IPS-20b (cell line): ENCODE results near the gene GPR42.
"Not testable (repeated sequence)": the region's sequence is repeated elsewhere in the genome, so short reads cannot be mapped to it uniquely, and the experiment has no call there.

Source experiments
- H3K27ac ChIP-seq: one replicate; pipeline ENCODE4 v1.5.1; 2013; ENCODE audit warnings: low read length
- H3K27me3 ChIP-seq: 2 replicates; pipeline ENCODE4 v1.6.1; 2013; ENCODE audit warnings: mild to moderate bottlenecking, low read length, inconsistent platforms; ENCODE audit not compliant: insufficient read depth
- H3K36me3 ChIP-seq: 2 replicates; pipeline ENCODE4 v1.6.1; 2013; ENCODE audit warnings: low read depth, mild to moderate bottlenecking, inconsistent platforms, low read length, moderate library complexity; ENCODE audit not compliant: insufficient read depth
- H3K4me1 ChIP-seq: 2 replicates; pipeline ENCODE4 v1.6.1; 2013; ENCODE audit warnings: mild to moderate bottlenecking, control low read depth, inconsistent platforms, low read length, moderate library complexity; ENCODE audit not compliant: insufficient read depth
- H3K4me3 ChIP-seq: 2 replicates; pipeline ENCODE4 v1.5.1; 2013; ENCODE audit warnings: mild to moderate bottlenecking, low read length, inconsistent platforms
- H3K9ac ChIP-seq: 2 replicates; pipeline ENCODE4 v1.6.1; 2013; ENCODE audit warnings: low read depth, mild to moderate bottlenecking, inconsistent platforms, low read length, moderate library complexity
- H3K9me3 ChIP-seq: 2 replicates; pipeline ENCODE4 v1.6.1; 2013; ENCODE audit warnings: mild to moderate bottlenecking, low read depth, low read length, inconsistent platforms; ENCODE audit not compliant: insufficient read depth

GPR42 gene

GRCh38 chr19:35392742-35393715 lies 22.2 kb downstream of the GPR42 start:
- Histone ChIP-seq H3K4me1 (no peaks in the 10 kb centered on the region), H3K9me3 (peaks cover 6% of the 10 kb centered on the region; the same call in 1 of the 2 replicates), H3K27ac (no peak overlapping the region), H3K27me3 (no peaks in the 10 kb centered on the region), H3K4me3 (no peak overlapping the region), H3K36me3 (no peaks in the 10 kb centered on the region), H3K9ac (no peak overlapping the region)

- Histone ChIP-seq H3K4me1 (no peaks in the 10 kb centered on the region), H3K36me3 (no peaks in the 10 kb centered on the region), H3K9ac (no peak overlapping the region), H3K27ac (no peak overlapping the region), H3K9me3 (no peaks in the 10 kb centered on the region), H3K27me3 (no peaks in the 10 kb centered on the region), H3K4me3 (no peak overlapping the region)
Observed at GRCh38 chr19:35395382-35396199, 24.7 kb downstream of the GPR42 start.

GRCh38 chr19:35396240-35396885 lies 25.5 kb downstream of the GPR42 start:
- no peaks in the 10 kb centered on the region for H3K9me3 ChIP-seq
- no peaks in the 10 kb centered on the region for H3K27me3 ChIP-seq
- no peaks in the 10 kb centered on the region for H3K36me3 ChIP-seq
- H3K27ac ChIP-seq, result no peak overlapping the region
- H3K4me1 ChIP-seq, result no peaks in the 10 kb centered on the region
- H3K4me3 ChIP-seq, result no peak overlapping the region
- no peak overlapping the region for H3K9ac ChIP-seq

- Histone ChIP-seq H3K9ac (no peak overlapping the region), H3K36me3 (no peaks in the 10 kb centered on the region), H3K27ac (no peak overlapping the region), H3K27me3 (no peaks in the 10 kb centered on the region), H3K9me3 (no peaks in the 10 kb centered on the region), H3K4me1 (no peaks in the 10 kb centered on the region), H3K4me3 (no peak overlapping the region)
Observed at GRCh38 chr19:35397064-35397463, 26.2 kb downstream of the GPR42 start.

- Histone ChIP-seq H3K4me3 (no peak overlapping the region), H3K4me1 (no peaks in the 10 kb centered on the region), H3K27me3 (no peaks in the 10 kb centered on the region), H3K36me3 (no peaks in the 10 kb centered on the region), H3K27ac (no peak overlapping the region), H3K9me3 (no peaks in the 10 kb centered on the region), H3K9ac (no peak overlapping the region)
Observed at GRCh38 chr19:35398570-35398969, 27.7 kb downstream of the GPR42 start.

DNA sequence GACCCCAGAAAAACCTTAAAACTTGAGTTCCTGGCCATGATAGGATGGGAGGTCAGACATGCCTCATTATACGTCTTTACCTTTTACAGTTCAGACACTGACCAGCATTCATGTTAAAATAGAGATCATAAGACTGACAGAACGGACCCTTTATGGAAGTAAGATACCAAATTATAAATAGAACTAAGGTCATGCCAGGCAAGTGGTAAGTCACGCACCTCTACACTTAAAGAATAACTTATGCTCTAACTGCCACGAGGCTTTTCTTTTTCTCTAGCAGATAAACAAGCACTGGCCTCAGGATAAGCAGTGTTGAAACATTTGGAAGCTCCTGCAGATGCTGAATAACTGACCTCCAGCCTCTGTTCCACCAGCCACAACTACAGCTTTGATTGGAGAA lies 28.4 kb downstream of the GPR42 start:
- Histone ChIP-seq H3K27ac (no peak overlapping the region), H3K36me3 (no peaks in the 10 kb centered on the region), H3K9me3 (no peaks in the 10 kb centered on the region), H3K9ac (no peak overlapping the region), H3K4me1 (no peaks in the 10 kb centered on the region), H3K27me3 (no peaks in the 10 kb centered on the region), H3K4me3 (no peak overlapping the region)

DNA sequence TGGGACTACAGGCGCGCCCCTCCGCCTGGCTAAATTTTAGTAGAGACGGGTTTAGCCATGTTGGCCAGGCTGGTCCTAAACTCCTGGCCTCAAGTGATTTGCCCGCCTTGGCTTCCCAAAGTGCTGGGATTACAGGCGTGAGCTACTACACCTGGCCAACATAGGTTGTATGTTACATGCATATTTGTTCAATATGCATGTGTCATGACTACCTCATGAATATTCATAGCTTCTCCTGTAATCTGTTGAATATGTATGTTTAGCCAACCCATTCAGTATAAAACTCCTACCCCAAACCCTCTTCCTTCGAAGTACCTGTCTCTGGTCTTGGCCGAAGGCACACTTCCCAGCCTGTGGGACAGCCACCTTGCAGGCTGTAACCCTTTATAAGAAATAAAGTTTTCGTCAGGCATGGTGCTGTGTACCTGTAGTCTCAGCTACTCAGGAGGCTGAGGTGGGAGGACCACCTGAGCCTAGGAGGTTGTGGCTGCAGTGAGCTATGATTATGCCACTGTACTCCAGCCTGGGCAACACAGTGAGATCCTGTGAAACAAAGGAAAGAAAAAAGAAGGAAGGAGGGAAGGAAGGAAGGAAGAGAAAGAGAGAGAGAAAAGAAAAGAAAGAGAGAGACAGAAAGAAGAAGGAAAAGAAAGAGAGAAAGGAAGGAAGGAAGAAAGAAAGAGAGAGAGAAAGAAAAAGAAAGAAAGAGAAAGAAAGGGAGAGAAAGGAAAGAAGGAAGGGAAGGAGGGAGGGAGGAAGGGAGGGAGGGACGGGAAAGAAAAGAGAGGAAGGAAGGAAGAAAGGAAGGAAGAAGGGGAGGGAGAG lies 29.3 kb downstream of the GPR42 start:
- no peak overlapping the region for H3K4me3 ChIP-seq
- H3K27ac ChIP-seq, result no peak overlapping the region
- H3K36me3 ChIP-seq, result no peaks in the 10 kb centered on the region
- H3K27me3 ChIP-seq, result no peaks in the 10 kb centered on the region
- no peak overlapping the region for H3K9ac ChIP-seq
- H3K4me1 ChIP-seq, result no peaks in the 10 kb centered on the region
- H3K9me3 ChIP-seq, result no peaks in the 10 kb centered on the region

- no peak overlapping the region for H3K9ac ChIP-seq
Observed at GRCh38 chr19:35400773-35401100, 29.9 kb downstream of the GPR42 start.

GRCh38 chr19:35401416-35401815 lies 30.5 kb downstream of the GPR42 start:
- not testable (repeated sequence) for H3K27me3 ChIP-seq, H3K4me3 ChIP-seq, H3K4me1 ChIP-seq, H3K9me3 ChIP-seq, H3K27ac ChIP-seq, H3K36me3 ChIP-seq, H3K9ac ChIP-seq

More at GRCh38 chr19:35400773-35401100, 29.9 kb downstream of the GPR42 start:
- Histone ChIP-seq H3K27me3 (no peaks in the 10 kb centered on the region), H3K36me3 (no peaks in the 10 kb centered on the region), H3K4me1 (no peaks in the 10 kb centered on the region), H3K27ac (no peak overlapping the region), H3K4me3 (no peak overlapping the region), H3K9me3 (no peaks in the 10 kb centered on the region)

DNA sequence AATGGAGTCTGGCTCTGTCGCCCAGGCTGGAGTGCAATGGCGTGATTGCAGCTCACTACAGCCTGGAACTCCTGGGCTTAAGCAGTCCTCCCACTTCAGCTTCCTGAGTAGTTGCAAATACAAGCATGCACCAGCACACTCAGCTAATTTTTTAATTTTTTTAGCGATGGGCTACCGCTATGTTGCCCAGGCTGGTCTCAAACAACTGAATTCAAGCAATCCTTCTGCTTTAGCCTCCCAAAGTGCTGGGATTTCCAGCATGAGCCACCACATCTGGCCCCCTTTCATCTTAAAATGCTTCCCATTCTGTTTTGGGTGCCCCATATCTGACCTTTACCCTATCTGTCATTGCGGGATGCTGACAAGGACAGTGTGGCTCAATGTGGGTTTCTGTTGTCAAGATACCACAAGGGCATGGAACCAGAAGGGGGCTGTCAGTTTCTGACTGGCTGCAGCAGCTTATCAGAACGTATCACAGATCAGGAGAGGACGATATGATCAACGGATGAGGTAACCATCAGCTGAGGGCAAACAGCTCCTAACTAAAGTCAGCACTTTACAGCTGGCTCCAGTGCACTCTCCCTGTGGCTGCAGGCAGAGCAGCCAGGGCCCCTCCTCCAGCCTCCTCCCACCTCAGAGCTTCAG lies 32.4 kb downstream of the GPR42 start:
- Histone ChIP-seq H3K27ac (no peak overlapping the region), H3K9ac (no peak overlapping the region), H3K4me1 (no peaks in the 10 kb centered on the region), H3K27me3 (no peaks in the 10 kb centered on the region), H3K4me3 (no peak overlapping the region), H3K9me3 (no peaks in the 10 kb centered on the region), H3K36me3 (no peaks in the 10 kb centered on the region)
